Measurements from ENCODE around the gene KCNH4.

KCNH4 gene

DNA sequence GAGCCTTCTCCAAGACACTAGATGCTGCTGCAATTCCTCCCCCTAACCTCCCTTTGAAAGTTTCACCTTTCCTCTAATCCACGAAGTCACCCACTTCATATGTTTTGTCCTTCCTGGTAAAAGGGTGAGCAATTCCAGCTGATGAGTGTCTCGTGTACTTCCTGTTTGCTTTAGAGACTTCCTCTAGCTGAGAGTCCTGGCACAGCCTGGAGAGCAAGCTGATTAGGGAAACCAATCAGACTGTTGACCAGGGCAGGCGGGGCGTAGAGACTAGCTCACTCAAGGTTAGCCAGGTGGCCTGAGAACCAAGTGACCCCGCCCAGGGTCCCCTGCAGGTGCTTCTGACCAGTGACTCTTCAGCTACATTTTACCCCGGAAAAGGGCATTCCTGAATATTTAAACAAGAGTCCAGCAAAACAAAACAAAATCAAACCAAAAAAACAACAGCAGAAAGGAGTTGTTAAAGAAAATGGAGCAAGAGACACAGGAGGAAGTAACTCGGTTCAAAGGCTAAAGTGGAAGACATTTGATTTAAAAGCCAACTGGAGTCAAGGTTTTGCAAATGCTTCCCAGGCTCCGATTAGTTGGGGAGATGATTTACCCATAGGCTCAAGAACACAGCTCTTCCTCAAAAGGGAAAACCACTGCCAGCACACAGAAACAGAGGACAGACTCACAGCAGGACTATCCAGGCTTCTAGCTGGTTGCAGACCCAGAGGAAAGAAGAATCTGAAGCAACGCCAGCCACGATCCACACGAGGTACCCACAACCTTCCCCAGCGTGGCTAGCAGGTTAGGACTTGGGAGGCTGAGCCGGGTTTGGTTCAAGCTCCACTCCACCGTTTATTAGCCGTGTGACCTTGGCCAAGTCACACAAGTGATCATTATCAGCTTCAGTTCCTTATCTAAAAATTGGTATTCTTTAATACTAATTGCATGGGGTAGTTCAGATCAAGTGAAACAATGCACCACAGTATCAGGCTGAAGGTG, 45.0 kb downstream of the KCNH4 start:
- peak; percentile 76 for DNase-seq

DNA sequence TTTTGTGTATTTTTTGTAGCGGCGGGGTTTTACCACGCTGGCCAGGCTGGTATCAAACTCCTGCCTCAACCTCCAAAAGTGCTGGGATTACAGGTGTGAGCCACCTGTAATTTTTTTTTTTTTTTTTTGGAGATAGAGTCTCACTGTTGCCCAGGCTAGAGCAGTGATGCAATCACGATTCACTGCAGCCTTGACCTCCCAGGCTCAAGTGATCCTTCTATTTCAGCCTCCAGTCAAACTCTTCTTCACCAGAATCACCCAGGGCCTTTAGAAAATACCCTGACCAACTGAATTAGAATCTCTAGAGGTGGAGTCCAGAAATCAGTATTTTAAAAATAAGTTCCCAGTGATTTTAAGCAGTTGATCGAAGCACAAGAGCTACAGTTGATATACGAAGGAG, 45.8 kb downstream of the KCNH4 start:
- DNase-seq: no peak

DNA sequence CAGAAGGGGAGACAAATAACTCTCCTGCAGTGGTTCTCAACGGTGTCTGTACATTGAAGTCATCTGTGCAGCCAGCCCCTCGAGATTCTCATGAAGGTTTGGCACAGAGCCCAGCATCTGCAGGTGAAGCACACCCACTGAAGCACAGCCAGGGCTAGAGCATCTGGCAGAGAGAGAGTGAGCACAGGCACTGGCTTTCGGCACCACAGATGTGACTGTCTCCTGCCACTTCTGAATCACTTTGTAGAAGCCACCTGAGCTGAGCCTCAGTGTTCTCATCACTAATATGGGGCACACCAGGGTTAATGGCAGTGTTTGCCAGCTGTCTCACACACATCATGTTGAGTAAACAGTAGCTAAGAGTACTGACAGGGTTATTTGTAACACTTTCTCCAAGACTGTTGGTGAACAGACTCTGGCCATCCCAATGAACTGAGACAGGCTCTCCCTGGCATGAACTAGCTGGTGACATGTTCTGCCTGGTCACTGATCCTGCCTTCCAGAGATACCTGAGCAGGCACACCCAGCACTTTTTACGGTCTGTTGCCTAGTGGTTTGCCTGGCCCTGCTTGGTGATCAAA, 47.4 kb downstream of the KCNH4 start:
- no peak for DNase-seq

DNA sequence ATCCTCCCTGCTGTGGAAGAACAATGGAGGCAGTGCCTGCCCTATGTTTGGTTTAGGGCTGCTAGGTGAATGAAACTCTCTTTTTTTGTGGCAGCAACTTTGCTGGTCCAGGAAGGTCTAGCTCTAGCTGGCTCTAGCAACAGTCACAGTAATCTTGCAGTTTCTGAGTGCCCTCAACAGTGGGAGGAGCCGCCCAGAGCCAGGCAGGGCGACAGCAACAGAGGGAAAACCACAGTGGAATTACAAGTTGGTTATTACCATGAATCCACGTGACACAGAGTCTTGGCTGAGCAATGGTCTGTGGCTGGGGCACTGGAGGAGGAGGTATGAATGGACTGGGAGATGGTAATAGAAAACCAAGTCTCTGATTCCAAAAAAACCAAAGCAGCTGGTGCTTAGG, 48.0 kb downstream of the KCNH4 start:
- no peak for DNase-seq

GRCh38 chr17:42131981-42132432, 48.9 kb downstream of the KCNH4 start:
- no peak for DNase-seq

- no peak for DNase-seq
Measured at GRCh38 chr17:42131232-42131631, 49.7 kb downstream of the KCNH4 start.

GRCh38 chr17:42130310-42130936, 50.5 kb downstream of the KCNH4 start:
- no peak for DNase-seq

DNA sequence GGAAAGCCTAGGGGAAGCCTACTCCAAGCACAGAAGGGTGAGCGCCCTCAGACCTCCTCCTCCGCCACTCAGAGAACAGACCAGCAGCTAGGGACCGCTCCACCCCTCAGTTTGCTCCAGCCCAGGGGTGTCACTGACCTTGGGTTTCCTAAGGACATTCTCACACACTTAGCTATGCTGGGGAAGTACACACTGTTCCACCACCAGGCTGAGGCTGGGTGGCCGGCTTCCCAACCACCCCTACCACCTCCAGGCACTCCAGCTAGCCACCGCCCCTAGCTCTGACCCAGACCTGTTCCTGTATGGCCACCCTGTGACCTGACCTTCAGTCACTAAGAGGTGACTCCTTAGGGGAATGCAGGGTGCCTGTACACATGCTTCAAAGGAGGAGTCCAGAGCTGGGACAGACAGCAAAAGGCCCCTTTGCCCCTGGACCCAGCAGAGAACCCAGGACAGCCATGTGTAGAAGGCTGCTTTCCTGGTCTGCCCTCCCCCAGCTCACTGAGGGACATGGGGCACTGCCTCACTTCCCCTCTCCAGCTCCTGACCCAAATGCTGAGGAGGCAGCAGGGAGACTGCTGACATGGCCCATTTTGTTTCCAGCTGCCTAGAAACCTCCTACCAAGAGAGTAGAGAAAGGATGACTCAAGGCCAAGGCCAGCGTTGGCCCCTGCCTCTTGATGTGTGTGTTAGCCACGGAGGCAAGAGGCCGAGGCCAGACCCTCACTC, 51.7 kb downstream of the KCNH4 start:
- no peak for DNase-seq

- DNase-seq: no peak
Measured at GRCh38 chr17:42127414-42127813, 53.5 kb downstream of the KCNH4 start.

DNA sequence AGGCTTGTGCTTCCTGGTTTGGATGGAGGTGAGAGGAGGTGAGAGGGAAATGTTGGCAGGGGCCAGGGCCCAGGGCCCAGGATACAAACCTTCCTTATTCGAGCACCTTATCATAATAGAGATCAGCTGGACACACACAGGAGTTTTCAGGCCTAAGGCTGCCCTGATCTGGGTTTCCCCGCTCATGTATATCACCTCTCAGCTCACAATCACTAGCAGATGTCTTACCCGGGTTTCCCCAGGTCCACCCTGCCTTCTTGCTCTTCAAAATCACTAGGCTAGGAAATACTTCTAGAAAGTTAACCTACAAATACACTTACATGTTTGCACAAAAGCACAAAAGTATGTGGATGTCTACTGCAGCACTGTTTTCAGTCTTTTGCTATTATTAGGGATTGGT, 54.1 kb downstream of the KCNH4 start:
- DNase-seq: no peak

DNA sequence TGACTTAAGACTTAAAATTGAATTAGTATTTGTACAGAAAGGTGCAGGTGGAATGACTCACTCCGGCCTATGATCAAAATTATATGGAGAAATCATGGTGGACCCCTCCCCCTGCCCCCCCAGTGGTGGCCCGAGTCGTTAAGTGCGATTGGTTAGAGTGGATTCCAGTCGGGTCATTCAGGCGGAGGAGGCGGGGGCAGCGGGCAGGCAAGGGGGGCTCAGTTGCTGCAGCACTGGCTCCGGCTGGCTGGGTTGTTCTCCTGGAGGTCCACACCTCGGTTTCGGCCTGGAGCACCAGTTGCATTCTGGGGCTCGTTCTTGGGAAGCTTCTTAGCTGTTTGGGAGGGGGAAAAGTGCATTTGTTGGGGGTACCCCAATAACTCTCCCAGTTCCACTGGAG, 55.4 kb downstream of the KCNH4 start:
- no peak for DNase-seq

DNA sequence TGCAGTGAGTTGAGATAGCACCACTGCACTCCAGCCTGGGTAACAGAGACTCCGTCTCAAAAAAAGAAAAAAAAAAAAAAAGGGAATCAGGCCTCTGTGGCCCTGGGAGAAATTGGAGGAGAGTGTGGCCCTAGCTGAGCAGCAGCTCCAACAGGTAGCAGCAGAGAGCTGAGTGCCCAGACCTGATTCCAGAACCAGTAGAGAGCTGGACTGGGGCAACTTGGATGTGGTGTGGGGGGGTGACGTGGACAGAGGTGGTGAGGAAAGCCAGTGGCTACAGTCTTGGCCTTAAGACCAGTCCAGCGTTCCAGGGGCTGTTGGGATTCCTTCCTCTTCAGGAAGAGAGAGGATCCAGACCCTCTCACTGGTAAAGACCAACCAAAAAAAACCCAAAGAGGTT, 56.7 kb downstream of the KCNH4 start:
- no peak for DNase-seq

GRCh38 chr17:42122371-42123303, 58.3 kb downstream of the KCNH4 start, which contains the start of gene HSPB9:
Gene HSPB9, plus strand, starts transcription at chr17:42122804. Its CDS starts 47 bp downstream, at chr17:42122851.
- no peak for DNase-seq

- peak; percentile 76 for DNase-seq
Measured at GRCh38 chr17:42120770-42121769, 59.9 kb downstream of the KCNH4 start, which contains the start of gene KAT2A. Gene KAT2A, minus strand, starts transcription at chr17:42121367. Its CDS starts 63 bp downstream, at chr17:42121304.

- no peak for DNase-seq
Measured at GRCh38 chr17:42120161-42120769, 60.7 kb downstream of the KCNH4 start.

DNA sequence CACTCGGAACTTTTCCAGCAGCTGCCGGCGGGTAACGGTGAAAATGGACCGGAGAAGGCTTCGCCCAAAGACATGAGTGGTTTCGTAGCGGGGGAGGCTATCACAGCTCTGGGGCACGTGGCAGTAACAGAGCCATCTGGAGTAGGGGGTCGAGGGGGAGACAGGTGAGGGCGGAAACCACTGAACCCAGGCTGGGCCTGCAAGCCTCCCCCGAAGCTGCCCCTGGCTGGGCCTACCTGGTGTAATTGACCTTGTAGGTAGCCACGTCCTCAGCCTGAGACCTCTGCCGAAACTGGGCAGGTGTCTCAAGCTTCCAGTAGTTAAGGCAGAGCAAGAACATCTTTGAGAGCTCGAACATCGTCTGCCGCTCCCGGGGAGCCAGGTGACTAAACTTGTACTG, 61.6 kb downstream of the KCNH4 start:
- no peak for DNase-seq

- no peak for DNase-seq
Measured at GRCh38 chr17:42118545-42118944, 62.4 kb downstream of the KCNH4 start.

DNA sequence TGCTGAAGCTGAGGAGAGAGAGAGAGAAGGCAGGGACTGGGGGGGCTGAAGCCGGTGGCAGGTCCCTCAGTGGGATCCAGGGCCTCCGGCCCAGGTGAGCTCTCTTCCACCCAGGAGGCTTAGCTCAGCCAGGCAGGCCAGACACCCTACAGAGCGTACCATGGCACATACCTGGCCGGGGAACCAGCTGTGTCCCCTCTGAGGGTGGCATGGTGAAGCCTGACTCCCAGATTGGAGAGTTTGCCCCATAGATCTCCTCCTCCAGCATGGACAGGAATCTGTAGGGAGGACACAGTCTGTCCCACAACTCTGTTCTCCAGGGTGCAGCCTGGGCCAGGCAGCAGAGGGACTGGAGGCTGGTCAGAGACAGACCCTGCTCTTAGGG, 62.8 kb downstream of the KCNH4 start:
- no peak for DNase-seq

DNA sequence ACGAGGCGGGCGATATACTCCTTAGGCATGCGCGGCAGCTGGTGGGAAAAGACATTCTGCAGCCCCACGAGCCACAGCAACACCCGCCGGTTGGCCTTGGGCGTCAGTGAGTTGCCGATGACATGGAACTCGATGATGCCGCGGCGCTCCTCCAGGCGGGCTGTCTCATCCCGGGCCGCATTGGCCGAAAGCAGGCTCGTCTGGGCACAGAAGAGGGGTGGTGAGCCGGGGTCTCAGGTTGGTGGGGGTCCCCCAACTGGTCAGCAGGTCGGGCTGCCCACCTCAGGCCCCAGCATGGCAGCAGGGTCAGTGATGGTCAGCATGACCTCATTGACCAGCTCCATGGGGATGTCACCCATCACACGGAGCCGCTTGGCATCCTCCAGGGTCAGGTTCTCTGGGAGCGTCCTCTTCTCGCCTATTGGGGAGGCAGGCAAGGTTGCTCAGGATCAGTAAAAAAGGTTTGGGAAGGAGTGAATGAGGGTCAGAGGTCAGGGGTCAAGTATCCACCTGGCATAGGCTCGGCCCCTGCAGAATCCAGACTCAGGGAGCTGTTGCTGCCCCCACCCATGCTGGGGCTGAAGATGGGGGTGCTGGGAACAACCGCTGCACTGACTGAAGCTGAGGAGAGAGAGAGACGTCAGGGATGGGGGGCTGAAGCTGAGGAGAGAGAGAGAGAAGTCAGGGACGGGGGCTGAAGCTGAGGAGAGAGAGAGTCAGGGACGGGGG, 63.4 kb downstream of the KCNH4 start:
- DNase-seq: no peak
